ENCODE measurements around the gene ZC3H14.
A peak's percentile ranks its signal among the peaks of the same experiment; 100 is the strongest.

ZC3H14 gene

DNA sequence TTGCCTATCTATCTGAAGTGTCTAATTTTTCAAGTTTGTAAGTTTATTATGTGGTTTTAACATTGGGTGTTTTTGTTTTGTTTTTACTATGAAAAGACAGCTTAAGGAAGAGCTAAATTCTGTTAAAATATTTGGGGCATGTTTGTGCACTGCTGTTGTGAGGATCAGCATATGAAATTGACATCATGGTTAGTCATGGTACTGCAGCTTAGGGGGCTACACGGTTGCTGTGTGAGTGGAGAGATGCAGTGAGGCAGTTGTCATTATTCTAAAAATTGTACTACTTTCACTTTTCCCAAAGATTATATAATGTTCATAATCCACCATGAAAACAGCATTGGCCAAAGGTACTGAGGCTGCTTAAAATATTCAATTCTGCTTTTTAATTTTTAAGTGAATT is 49.0 kb downstream of the ZC3H14 start:
- TF ChIP-seq, protein P1, sequence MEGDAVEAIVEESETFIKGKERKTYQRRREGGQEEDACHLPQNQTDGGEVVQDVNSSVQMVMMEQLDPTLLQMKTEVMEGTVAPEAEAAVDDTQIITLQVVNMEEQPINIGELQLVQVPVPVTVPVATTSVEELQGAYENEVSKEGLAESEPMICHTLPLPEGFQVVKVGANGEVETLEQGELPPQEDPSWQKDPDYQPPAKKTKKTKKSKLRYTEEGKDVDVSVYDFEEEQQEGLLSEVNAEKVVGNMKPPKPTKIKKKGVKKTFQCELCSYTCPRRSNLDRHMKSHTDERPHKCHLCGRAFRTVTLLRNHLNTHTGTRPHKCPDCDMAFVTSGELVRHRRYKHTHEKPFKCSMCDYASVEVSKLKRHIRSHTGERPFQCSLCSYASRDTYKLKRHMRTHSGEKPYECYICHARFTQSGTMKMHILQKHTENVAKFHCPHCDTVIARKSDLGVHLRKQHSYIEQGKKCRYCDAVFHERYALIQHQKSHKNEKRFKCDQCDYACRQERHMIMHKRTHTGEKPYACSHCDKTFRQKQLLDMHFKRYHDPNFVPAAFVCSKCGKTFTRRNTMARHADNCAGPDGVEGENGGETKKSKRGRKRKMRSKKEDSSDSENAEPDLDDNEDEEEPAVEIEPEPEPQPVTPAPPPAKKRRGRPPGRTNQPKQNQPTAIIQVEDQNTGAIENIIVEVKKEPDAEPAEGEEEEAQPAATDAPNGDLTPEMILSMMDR (IDR thresholded peaks at IDR 0.05; ENCODE audit: poor library complexity, severe bottlenecking), result no peak
- DNase-seq (ENCODE audit: low spot score) (no peak), ATAC-seq (ENCODE audit: low read depth) (no peak)
- Histone ChIP-seq H3K36me3 (ENCODE audit: low read depth) (peaks cover 58% of the 10 kb centered on the region), H3K4me1 (ENCODE audit: insufficient read depth, poor library complexity, severe bottlenecking) (peaks cover 53% of the 10 kb centered on the region), H3K9me3 (ENCODE audit: severe bottlenecking) (no peaks in the 10 kb centered on the region), H3K27me3 (ENCODE audit: insufficient read depth, poor library complexity, severe bottlenecking) (no peaks in the 10 kb centered on the region), H3K4me3 (ENCODE audit: severe bottlenecking) (no peak overlapping the region), H3K27ac (ENCODE audit: poor library complexity, severe bottlenecking) (peak overlapping the region; percentile 88)

DNA sequence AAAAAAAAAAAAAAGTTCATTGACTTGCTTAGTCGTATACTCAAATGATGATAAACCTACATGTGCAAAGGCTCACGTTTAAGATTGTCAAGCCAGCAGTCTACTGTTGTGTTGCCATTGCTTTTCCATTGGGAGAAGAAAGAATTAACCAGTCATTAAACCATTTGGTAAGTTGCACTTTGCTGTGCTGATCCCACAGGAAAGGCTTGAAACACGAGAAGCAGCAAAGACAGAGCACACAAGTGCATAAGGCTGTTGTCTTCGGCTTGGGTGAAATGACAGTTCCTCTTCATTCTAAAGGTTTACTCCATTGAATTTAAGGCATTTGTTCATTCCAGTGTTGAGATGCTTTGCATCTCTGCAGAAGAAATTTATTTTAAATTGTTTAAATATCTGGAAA is 50.1 kb downstream of the ZC3H14 start:
- TF ChIP-seq, protein P1 (IDR thresholded peaks at IDR 0.05; ENCODE audit: poor library complexity, severe bottlenecking), result no peak

DNA sequence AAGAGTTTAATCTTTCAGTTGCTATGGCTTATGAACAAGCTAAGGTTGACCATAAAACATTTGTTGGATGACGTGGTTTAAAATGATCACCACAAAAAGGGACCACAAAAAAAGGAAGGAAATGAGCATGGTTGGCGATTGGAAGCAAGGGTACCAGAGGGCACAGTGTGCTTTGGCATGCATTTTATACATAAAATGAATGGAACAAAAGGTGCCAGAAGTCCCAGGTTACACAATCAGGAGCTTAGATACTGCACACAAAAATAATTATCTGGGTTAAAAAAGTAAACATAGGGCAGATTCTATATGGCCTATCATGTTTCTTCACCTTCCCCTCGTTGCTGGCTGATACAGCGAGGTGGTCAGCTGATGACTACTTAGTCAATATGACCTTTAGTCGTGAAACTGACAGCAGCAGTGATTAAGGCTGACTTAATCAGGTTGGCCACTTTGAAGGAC is 50.7 kb downstream of the ZC3H14 start:
- H3K36me3 ChIP-seq (ENCODE audit: low read depth), result peaks cover 50% of the 10 kb centered on the region
- H3K9me3 ChIP-seq (ENCODE audit: severe bottlenecking), result no peaks in the 10 kb centered on the region
- DNase-seq (ENCODE audit: low spot score) (no peak), ATAC-seq (ENCODE audit: low read depth) (peak; percentile 74)
- no peak overlapping the region for H3K4me3 ChIP-seq (ENCODE audit: severe bottlenecking)
- no peaks in the 10 kb centered on the region for H3K27me3 ChIP-seq (ENCODE audit: insufficient read depth, poor library complexity, severe bottlenecking)
- TF ChIP-seq, protein P1 (IDR thresholded peaks at IDR 0.05; ENCODE audit: poor library complexity, severe bottlenecking), result no peak
- peaks cover 57% of the 10 kb centered on the region for H3K4me1 ChIP-seq (ENCODE audit: insufficient read depth, poor library complexity, severe bottlenecking)
- peak overlapping the region; percentile 88 for H3K27ac ChIP-seq (ENCODE audit: poor library complexity, severe bottlenecking)

More for the DNA sequence above, 50.1 kb downstream of the ZC3H14 start:
- no peak overlapping the region for H3K4me3 ChIP-seq (ENCODE audit: severe bottlenecking)
- H3K9me3 ChIP-seq (ENCODE audit: severe bottlenecking), result no peaks in the 10 kb centered on the region
- H3K27me3 ChIP-seq (ENCODE audit: insufficient read depth, poor library complexity, severe bottlenecking), result no peaks in the 10 kb centered on the region
- peaks cover 55% of the 10 kb centered on the region for H3K36me3 ChIP-seq (ENCODE audit: low read depth)
- H3K4me1 ChIP-seq (ENCODE audit: insufficient read depth, poor library complexity, severe bottlenecking), result peaks cover 57% of the 10 kb centered on the region
- DNase-seq (ENCODE audit: low spot score) (no peak), ATAC-seq (ENCODE audit: low read depth) (peak; percentile 8; the same call in 1 of the 3 replicates)
- peak overlapping the region; percentile 88 for H3K27ac ChIP-seq (ENCODE audit: poor library complexity, severe bottlenecking)

DNA sequence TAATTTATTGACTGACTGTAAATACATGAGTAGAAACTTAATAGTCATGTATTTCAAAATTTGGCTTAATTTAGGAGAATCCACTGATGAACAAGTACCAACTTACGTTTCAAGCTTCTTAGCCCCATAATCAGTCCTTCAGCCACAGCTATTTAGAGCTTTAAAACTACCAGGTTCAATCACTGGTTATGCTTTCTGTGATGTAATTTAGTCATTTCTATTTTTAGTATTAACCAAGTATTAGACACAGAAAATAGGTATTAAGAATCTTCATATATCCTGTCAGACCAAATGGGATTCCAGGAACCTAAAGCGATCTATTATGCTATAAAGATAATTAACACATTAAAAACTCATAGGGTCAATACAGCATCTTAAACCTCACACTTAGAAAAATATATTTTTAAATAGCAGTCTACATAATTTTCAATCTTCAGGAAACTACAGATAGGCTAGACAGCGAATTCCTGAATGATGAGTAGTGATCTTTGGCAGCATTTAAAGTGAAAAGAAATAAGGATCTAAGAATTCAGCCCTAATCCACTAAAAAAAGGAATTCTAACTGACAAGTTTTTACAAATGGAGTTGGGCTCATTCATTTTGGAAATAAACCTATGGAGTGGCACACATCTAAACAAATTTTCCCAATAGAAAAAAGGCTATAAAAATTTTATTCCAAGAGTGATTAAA is 51.5 kb downstream of the ZC3H14 start:
- Histone ChIP-seq H3K27me3 (ENCODE audit: insufficient read depth, poor library complexity, severe bottlenecking) (no peaks in the 10 kb centered on the region), H3K9me3 (ENCODE audit: severe bottlenecking) (no peaks in the 10 kb centered on the region), H3K4me3 (ENCODE audit: severe bottlenecking) (no peak overlapping the region), H3K36me3 (ENCODE audit: low read depth) (peaks cover 42% of the 10 kb centered on the region), H3K4me1 (ENCODE audit: insufficient read depth, poor library complexity, severe bottlenecking) (peaks cover 57% of the 10 kb centered on the region), H3K27ac (ENCODE audit: poor library complexity, severe bottlenecking) (peak overlapping the region; percentile 88)
- TF ChIP-seq, protein P1 (IDR thresholded peaks at IDR 0.05; ENCODE audit: poor library complexity, severe bottlenecking), result no peak
- DNase-seq (ENCODE audit: low spot score) (no peak), ATAC-seq (ENCODE audit: low read depth) (peak; percentile 46)

DNA sequence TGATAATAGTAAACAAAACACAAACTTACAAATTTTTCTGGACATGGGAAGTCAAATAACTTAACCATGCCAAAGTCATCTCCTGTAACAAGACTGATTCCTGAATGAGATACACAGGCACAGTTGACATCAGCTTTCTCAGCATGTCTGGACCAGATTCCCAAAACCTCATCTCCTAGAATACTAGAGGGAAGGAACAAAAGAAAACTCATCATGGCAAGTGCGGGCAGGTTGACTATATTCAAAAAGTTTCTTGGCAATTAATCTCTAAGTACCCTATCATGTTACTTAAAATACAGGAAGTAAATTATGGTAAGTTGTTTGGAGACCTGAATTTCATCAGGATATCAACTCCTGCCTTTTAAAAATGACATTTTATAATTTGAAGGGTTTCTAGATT is 53.9 kb downstream of the ZC3H14 start:
- DNase-seq (ENCODE audit: low spot score) (no peak), ATAC-seq (ENCODE audit: low read depth) (peak; percentile 72)
- Histone ChIP-seq H3K9me3 (ENCODE audit: severe bottlenecking) (no peaks in the 10 kb centered on the region), H3K27ac (ENCODE audit: poor library complexity, severe bottlenecking) (peak overlapping the region; percentile 88), H3K4me1 (ENCODE audit: insufficient read depth, poor library complexity, severe bottlenecking) (peaks cover 53% of the 10 kb centered on the region), H3K27me3 (ENCODE audit: insufficient read depth, poor library complexity, severe bottlenecking) (no peaks in the 10 kb centered on the region), H3K36me3 (ENCODE audit: low read depth) (peaks cover 19% of the 10 kb centered on the region), H3K4me3 (ENCODE audit: severe bottlenecking) (no peak overlapping the region)
- TF ChIP-seq, protein P1 (IDR thresholded peaks at IDR 0.05; ENCODE audit: poor library complexity, severe bottlenecking), result no peak

All from RWPE2 (cell line).